ENCODE data around the gene SLC22A3.

GRCh38 chr6:160300076-160300695 lies 48.0 kb upstream of the SLC22A3 start:
- TF ChIP-seq, protein P1, sequence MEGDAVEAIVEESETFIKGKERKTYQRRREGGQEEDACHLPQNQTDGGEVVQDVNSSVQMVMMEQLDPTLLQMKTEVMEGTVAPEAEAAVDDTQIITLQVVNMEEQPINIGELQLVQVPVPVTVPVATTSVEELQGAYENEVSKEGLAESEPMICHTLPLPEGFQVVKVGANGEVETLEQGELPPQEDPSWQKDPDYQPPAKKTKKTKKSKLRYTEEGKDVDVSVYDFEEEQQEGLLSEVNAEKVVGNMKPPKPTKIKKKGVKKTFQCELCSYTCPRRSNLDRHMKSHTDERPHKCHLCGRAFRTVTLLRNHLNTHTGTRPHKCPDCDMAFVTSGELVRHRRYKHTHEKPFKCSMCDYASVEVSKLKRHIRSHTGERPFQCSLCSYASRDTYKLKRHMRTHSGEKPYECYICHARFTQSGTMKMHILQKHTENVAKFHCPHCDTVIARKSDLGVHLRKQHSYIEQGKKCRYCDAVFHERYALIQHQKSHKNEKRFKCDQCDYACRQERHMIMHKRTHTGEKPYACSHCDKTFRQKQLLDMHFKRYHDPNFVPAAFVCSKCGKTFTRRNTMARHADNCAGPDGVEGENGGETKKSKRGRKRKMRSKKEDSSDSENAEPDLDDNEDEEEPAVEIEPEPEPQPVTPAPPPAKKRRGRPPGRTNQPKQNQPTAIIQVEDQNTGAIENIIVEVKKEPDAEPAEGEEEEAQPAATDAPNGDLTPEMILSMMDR (IDR thresholded peaks at IDR 0.05; ENCODE audit: low read depth, low read length), result no peak
- TF ChIP-seq POLR2A (IDR thresholded peaks at IDR 0.05; ENCODE audit: extremely low read depth, insufficient read length), result no peak
- TF ChIP-seq, protein P2, sequence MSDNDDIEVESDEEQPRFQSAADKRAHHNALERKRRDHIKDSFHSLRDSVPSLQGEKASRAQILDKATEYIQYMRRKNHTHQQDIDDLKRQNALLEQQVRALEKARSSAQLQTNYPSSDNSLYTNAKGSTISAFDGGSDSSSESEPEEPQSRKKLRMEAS (IDR thresholded peaks at IDR 0.05; ENCODE audit: low read depth, low read length), result no peak

All from NB4 (cell line).